SK-N-SH (cell line): ENCODE data around the gene FAM229B. TPM values are rescaled to one million over a fixed set of nuclear protein-coding genes. Genes with fewer than 3 reads are reported as not detected.
A peak's percentile ranks its signal among the peaks of the same experiment; 100 is the strongest.

Experiments
- CTCF ChIA-PET: fragments of 300-600, 350-600 bp; formaldehyde crosslinking; extraction: SDS; loops from one replicate; lab custom pipeline; 2021; lab: Yijun Ruan, JAX
- POLR2A ChIA-PET: fragments of 350-600 bp; sonication (Branson Sonifier 250); formaldehyde crosslinking; extraction: SDS; loops from one replicate; lab custom pipeline; 2020; ENCODE audit warnings: antibody characterized with exemption, inconsistent platforms; lab: Yijun Ruan, JAX
- DNase-seq: peaks from one replicate; pipeline ENCODE4 v3.0.0; 2012
- H2AFZ ChIP-seq: fragments of 200-600 bp; sonication (generic); 2 replicates; pipeline ENCODE4 v1.8.1; 2016; ENCODE audit warnings: antibody characterized with exemption, mild to moderate bottlenecking, low read depth
- H3F3A ChIP-seq: fragments of 200-600 bp; sonication (generic); replicated peaks from 2 replicates; pipeline ENCODE3; 2016; ENCODE audit warnings: antibody characterized with exemption, mild to moderate bottlenecking; ENCODE audit not compliant: insufficient read depth
- H3K27ac ChIP-seq, 2 experiments: fragments of 200-500 bp in 1 of 2; fragments of 200-600 bp in 1 of 2; sonication (Bioruptor generic) in 1 of 2; sonication (generic), shearing (Covaris generic) in 1 of 2; 2 replicates each; pipeline versions ENCODE4 v1.5.1 to v1.6.1; 2014 to 2016; ENCODE audit warnings: low read depth in 2 of 2, inconsistent platforms in 1 of 2, low read length in 1 of 2, mild to moderate bottlenecking in 1 of 2, mixed read lengths in 1 of 2
- H3K27me3 ChIP-seq: fragments of 200-600 bp; sonication (generic), shearing (Covaris generic); 2 replicates; pipeline ENCODE4 v1.6.1; 2016; ENCODE audit warnings: mixed run types; ENCODE audit not compliant: insufficient read depth
- H3K36me3 ChIP-seq, 2 experiments: fragments of 200-500 bp in 1 of 2; fragments of 200-600 bp in 1 of 2; sonication (Bioruptor generic) in 1 of 2; sonication (generic) in 1 of 2; replicated peaks in 1 of 2; 2 replicates each; pipeline versions ENCODE3 to v1.5.1; 2014 to 2016; ENCODE audit warnings: low read length in 1 of 2, mild to moderate bottlenecking in 1 of 2; ENCODE audit not compliant: insufficient read depth in 2 of 2, control insufficient read depth in 1 of 2
- H3K4me1 ChIP-seq, 2 experiments: fragments of 200-500 bp in 1 of 2; fragments of 200-600 bp in 1 of 2; sonication (Bioruptor generic) in 1 of 2; sonication (generic), shearing (Covaris generic) in 1 of 2; 2 replicates each; pipeline versions ENCODE4 v1.5.1 to v1.6.1; 2014 to 2016; ENCODE audit warnings: low read depth in 1 of 2, low read length in 1 of 2, mixed run types in 1 of 2; ENCODE audit not compliant: insufficient read depth in 2 of 2, control insufficient read depth in 1 of 2
- H3K4me2 ChIP-seq: fragments of 200-600 bp; sonication (generic), shearing (Covaris generic); 2 replicates; pipeline ENCODE4 v1.6.1; 2017; ENCODE audit warnings: mixed run types
- H3K4me3 ChIP-seq, 2 experiments: fragments of 200-500 bp in 1 of 2; fragments of 200-600 bp in 1 of 2; sonication (Bioruptor generic) in 1 of 2; sonication (generic), shearing (Covaris generic) in 1 of 2; 2 replicates each; pipeline versions ENCODE4 v1.5.1 to v1.8.1; 2014 to 2016; ENCODE audit warnings: low read depth in 2 of 2, inconsistent platforms in 1 of 2, low read length in 1 of 2, mild to moderate bottlenecking in 1 of 2, mixed read lengths in 1 of 2, moderate library complexity in 1 of 2
- H3K79me2 ChIP-seq: fragments of 200-600 bp; sonication (generic); 2 replicates; pipeline ENCODE4 v1.8.1; 2017; ENCODE audit warnings: mild to moderate bottlenecking; ENCODE audit not compliant: insufficient read depth
- H3K9ac ChIP-seq: fragments of 200-600 bp; sonication (generic); 2 replicates; pipeline ENCODE4 v1.6.1; 2017; ENCODE audit warnings: mixed run types
- H3K9me2 ChIP-seq: fragments of 200-600 bp; sonication (generic); 2 replicates; pipeline ENCODE4 v1.6.1; 2017; ENCODE audit warnings: mixed run types
- H3K9me3 ChIP-seq: fragments of 200-600 bp; sonication (generic); 2 replicates; pipeline ENCODE4 v1.6.1; 2017; ENCODE audit warnings: mixed run types, mild to moderate bottlenecking, moderate library complexity
- H4K20me1 ChIP-seq: fragments of 200-600 bp; sonication (generic); 2 replicates; pipeline ENCODE4 v1.6.1; 2017; ENCODE audit warnings: mild to moderate bottlenecking, mixed run types; ENCODE audit not compliant: insufficient read depth
- FOSL2 ChIP-seq: IDR thresholded peaks from 2 replicates; pipeline ENCODE4 v1.4.0; 2012; ENCODE audit warnings: low read depth, mild to moderate bottlenecking, moderate library complexity, borderline replicate concordance
- FOXJ3 ChIP-seq: sonication (generic); formaldehyde crosslinking; IDR thresholded peaks from 2 replicates; pipeline ENCODE4 v1.5.1; 2020; ENCODE audit warnings: mild to moderate bottlenecking, missing genetic modification reagents
- GATA2 ChIP-seq: sonication (generic); formaldehyde crosslinking; IDR thresholded peaks from 2 replicates; pipeline ENCODE4 v1.5.0; 2020; ENCODE audit warnings: mild to moderate bottlenecking, missing genetic modification reagents
- JUND ChIP-seq: IDR thresholded peaks from 2 replicates; pipeline ENCODE4 v1.4.0; 2012
- NFIC ChIP-seq: IDR thresholded peaks from 2 replicates; pipeline ENCODE4 v1.4.0; 2012; ENCODE audit warnings: borderline replicate concordance
- NRF1 ChIP-seq: IDR thresholded peaks from 2 replicates; pipeline ENCODE4 v1.6.1; 2012; ENCODE audit warnings: low read depth, mild to moderate bottlenecking, low read length
- RAD21 ChIP-seq: IDR thresholded peaks from 2 replicates; pipeline ENCODE4 v1.6.1; 2012; ENCODE audit warnings: mild to moderate bottlenecking, low read length
- RCOR1 ChIP-seq: fragments of 150-350 bp; IDR thresholded peaks from 2 replicates; pipeline ENCODE4 v1.6.1; 2017; ENCODE audit warnings: antibody characterized with exemption, low read length
- RFX5 ChIP-seq: IDR thresholded peaks from 2 replicates; pipeline ENCODE4 v1.6.1; 2012; ENCODE audit warnings: mild to moderate bottlenecking, improper control_type of control experiment, low read length
- SIN3A ChIP-seq: IDR thresholded peaks from 2 replicates; pipeline ENCODE4 v1.6.1; 2012; ENCODE audit warnings: low read depth, mild to moderate bottlenecking, low read length, moderate library complexity, borderline replicate concordance
- TAF1 ChIP-seq: IDR thresholded peaks from 2 replicates; pipeline ENCODE4 v1.6.1; 2012; ENCODE audit warnings: low read depth, mild to moderate bottlenecking, low read length, moderate library complexity, borderline replicate concordance
- TEAD4 ChIP-seq: IDR thresholded peaks from 2 replicates; pipeline ENCODE4 v1.4.0; 2012; ENCODE audit warnings: mild to moderate bottlenecking, borderline replicate concordance; ENCODE audit not compliant: insufficient read depth
- YY1 ChIP-seq: IDR thresholded peaks from 2 replicates; pipeline ENCODE4 v1.4.0; 2012; ENCODE audit warnings: low read depth, mild to moderate bottlenecking
- WGBS: methylation state at CpG from one replicate; pipeline ENCODE4 v1.1.6; 2017; ENCODE audit warnings: low lambda C conversion rate; 5-methylcytosine and 5-hydroxymethylcytosine counted together
- polyA plus RNA-seq, 3 experiments: library from polyadenylated mRNA; depleted of rRNA; stranded (reverse); fragments of >200 nt; gene quantifications; 2 replicates each; pipeline ENCODE4 v1.2.3, GENCODE V29; 2012
- TF ChIP-seq, protein P1 (sequence below): fragments of 150-350 bp; IDR thresholded peaks from 2 replicates; pipeline ENCODE4 v1.6.1; 2016; ENCODE audit warnings: mild to moderate bottlenecking, low read depth, low read length
- TF ChIP-seq, protein P2 (sequence below): IDR thresholded peaks from 2 replicates; pipeline ENCODE4 v1.4.0; 2012; ENCODE audit warnings: low read depth, borderline replicate concordance
- TF ChIP-seq, protein P3 (sequence below): IDR thresholded peaks from 2 replicates; pipeline ENCODE4 v1.6.1; 2012; ENCODE audit warnings: mild to moderate bottlenecking, low read depth, low read length, moderate library complexity

Gene FAM229B
- polyA plus RNA-seq, 1 of the 3 experiments (the other 2 are of a cell fraction), result 15.9 TPM

DNA sequence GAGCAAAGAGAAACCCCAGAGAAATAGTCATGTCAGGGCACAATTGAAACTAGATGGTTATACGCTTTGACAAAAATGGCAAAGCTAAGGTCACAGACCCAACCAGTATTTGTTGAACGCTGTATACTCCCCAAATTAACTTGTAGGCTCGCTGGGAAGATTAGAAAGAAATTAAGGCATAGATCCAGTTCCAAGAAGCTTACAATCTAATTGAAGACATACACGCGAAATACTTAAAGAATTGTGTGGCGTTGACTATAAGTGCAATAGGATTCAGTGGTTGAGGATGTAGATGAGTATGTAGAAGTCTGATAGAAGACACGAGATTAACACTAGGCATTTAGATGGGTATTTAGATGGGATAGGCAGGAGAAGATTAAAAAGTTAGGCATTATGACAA is 525 bp downstream of the FAM229B start:
- Histone ChIP-seq H4K20me1 (no peaks in the 10 kb centered on the region), H3K4me3 (peak overlapping the region; percentile 91 to 93), H3K27me3 (no peaks in the 10 kb centered on the region), H2AFZ (peak overlapping the region; percentile 86), H3K79me2 (no peaks in the 10 kb centered on the region; the same call in 1 of the 2 replicates), H3K4me2 (peak overlapping the region; percentile 78), H3F3A (peaks cover 4% of the 10 kb centered on the region), H3K27ac (peak overlapping the region; percentile 77 to 88), H3K9me3 (no peaks in the 10 kb centered on the region), H3K9ac (peak overlapping the region; percentile 68), H3K4me1 (peaks cover 2 to 5% of the 10 kb centered on the region in 2 experiments; a peak in 3 of 4 replicates), H3K36me3 (peaks cover 21 to 24% of the 10 kb centered on the region in 2 experiments), H3K9me2 (no peaks in the 10 kb centered on the region)
- POLR2A ChIA-PET, result interaction anchor here (0.7 to 1.2 kb wide), 2 partner anchors 62 to 79 kb away, joined by 3 read pairs; no protein-coding TSS in a partner anchor
- 3% methylated on average over 7 of the region's 7 CpGs for WGBS
- no peak for DNase-seq
- TF ChIP-seq, protein P1, sequence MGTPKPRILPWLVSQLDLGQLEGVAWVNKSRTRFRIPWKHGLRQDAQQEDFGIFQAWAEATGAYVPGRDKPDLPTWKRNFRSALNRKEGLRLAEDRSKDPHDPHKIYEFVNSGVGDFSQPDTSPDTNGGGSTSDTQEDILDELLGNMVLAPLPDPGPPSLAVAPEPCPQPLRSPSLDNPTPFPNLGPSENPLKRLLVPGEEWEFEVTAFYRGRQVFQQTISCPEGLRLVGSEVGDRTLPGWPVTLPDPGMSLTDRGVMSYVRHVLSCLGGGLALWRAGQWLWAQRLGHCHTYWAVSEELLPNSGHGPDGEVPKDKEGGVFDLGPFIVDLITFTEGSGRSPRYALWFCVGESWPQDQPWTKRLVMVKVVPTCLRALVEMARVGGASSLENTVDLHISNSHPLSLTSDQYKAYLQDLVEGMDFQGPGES, result no peak
- TF ChIP-seq JUND (no peak), YY1 (no peak), GATA2 (CRISPR knock-in tag) (no peak), SIN3A (no peak), TAF1 (no peak), RAD21 (no peak), RCOR1 (no peak), FOXJ3 (CRISPR knock-in tag) (no peak)
- TF ChIP-seq, protein P2, sequence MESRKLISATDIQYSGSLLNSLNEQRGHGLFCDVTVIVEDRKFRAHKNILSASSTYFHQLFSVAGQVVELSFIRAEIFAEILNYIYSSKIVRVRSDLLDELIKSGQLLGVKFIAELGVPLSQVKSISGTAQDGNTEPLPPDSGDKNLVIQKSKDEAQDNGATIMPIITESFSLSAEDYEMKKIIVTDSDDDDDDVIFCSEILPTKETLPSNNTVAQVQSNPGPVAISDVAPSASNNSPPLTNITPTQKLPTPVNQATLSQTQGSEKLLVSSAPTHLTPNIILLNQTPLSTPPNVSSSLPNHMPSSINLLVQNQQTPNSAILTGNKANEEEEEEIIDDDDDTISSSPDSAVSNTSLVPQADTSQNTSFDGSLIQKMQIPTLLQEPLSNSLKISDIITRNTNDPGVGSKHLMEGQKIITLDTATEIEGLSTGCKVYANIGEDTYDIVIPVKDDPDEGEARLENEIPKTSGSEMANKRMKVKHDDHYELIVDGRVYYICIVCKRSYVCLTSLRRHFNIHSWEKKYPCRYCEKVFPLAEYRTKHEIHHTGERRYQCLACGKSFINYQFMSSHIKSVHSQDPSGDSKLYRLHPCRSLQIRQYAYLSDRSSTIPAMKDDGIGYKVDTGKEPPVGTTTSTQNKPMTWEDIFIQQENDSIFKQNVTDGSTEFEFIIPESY, result no peak
- CTCF ChIA-PET, result interaction anchor here (0.8 to 3.7 kb wide), 9 partner anchors 9 to 76 kb away, joined by 3 to 42 read pairs (median 4); no protein-coding TSS in a partner anchor

DNA sequence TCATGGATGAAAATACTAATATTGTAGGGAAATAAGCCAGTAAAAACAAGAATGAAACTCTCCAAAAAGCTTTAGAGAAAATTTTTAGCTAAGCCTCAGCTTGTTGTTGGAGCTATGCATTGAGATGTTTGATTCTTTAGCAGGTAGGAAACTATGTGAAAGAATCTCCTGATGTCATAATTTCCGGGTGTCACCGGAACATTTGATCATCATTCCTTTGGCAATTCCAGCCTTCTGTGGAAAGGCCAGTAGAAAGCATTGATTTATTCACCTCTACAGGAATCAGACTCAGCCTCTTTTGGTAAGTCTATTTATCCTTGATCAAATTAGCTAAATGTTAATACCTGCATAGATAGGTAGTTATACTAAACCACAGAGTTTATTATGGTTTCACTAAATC is 9.5 kb downstream of the FAM229B start:
- DNase-seq, result no peak
- Histone ChIP-seq H3F3A (no peaks in the 10 kb centered on the region), H3K4me1 (no peaks in the 10 kb centered on the region), H3K4me3 (no peak overlapping the region), H3K4me2 (no peak overlapping the region), H3K27me3 (no peaks in the 10 kb centered on the region), H3K79me2 (no peaks in the 10 kb centered on the region), H4K20me1 (no peaks in the 10 kb centered on the region), H3K27ac (no peak overlapping the region), H3K36me3 (peaks cover 16 to 19% of the 10 kb centered on the region in 2 experiments), H3K9ac (no peak overlapping the region), H3K9me3 (no peaks in the 10 kb centered on the region), H2AFZ (no peak overlapping the region), H3K9me2 (no peaks in the 10 kb centered on the region)
- WGBS, result 78% methylated on average over 2 of the region's 2 CpGs
- POLR2A ChIA-PET, result no interaction called here
- CTCF ChIA-PET, result interaction anchor here (1.3 to 2.2 kb wide), 2 partner anchors 10 to 66 kb away, joined by 3 to 9 read pairs; partner anchors contain the start of genes FAM229B and TUBE1
- TF ChIP-seq TEAD4 (no peak), NRF1 (no peak), RFX5 (no peak), FOSL2 (no peak), NFIC (no peak)
- TF ChIP-seq, protein P3, sequence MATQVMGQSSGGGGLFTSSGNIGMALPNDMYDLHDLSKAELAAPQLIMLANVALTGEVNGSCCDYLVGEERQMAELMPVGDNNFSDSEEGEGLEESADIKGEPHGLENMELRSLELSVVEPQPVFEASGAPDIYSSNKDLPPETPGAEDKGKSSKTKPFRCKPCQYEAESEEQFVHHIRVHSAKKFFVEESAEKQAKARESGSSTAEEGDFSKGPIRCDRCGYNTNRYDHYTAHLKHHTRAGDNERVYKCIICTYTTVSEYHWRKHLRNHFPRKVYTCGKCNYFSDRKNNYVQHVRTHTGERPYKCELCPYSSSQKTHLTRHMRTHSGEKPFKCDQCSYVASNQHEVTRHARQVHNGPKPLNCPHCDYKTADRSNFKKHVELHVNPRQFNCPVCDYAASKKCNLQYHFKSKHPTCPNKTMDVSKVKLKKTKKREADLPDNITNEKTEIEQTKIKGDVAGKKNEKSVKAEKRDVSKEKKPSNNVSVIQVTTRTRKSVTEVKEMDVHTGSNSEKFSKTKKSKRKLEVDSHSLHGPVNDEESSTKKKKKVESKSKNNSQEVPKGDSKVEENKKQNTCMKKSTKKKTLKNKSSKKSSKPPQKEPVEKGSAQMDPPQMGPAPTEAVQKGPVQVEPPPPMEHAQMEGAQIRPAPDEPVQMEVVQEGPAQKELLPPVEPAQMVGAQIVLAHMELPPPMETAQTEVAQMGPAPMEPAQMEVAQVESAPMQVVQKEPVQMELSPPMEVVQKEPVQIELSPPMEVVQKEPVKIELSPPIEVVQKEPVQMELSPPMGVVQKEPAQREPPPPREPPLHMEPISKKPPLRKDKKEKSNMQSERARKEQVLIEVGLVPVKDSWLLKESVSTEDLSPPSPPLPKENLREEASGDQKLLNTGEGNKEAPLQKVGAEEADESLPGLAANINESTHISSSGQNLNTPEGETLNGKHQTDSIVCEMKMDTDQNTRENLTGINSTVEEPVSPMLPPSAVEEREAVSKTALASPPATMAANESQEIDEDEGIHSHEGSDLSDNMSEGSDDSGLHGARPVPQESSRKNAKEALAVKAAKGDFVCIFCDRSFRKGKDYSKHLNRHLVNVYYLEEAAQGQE, result no peak
